NCI-H526 treated with DMSO at 0.1 percent for 48 hours (cell line): ENCODE measurements around the gene PARP1.
"Not testable (repeated sequence)": the region's sequence is repeated elsewhere in the genome, so short reads cannot be mapped to it uniquely, and the experiment has no call there.

Experiments used
- DNase-seq: peaks from one replicate; lab custom pipeline; 2025; lab: John Stamatoyannopoulos, UW

PARP1 gene

GRCh38 chr1:226351709-226352108 is 56.2 kb downstream of the PARP1 start:
- no peak for DNase-seq

GRCh38 chr1:226350519-226350865 is 57.4 kb downstream of the PARP1 start:
- DNase-seq = no peak

- DNase-seq = no peak
Measured at GRCh38 chr1:226349801-226350518, 57.9 kb downstream of the PARP1 start.

GRCh38 chr1:226349081-226349480 is 58.8 kb downstream of the PARP1 start:
- no peak for DNase-seq

- DNase-seq = no peak
Measured at GRCh38 chr1:226344441-226345259, 63.2 kb downstream of the PARP1 start.

- no peak for DNase-seq
Measured at GRCh38 chr1:226342656-226343055, 65.2 kb downstream of the PARP1 start.

GRCh38 chr1:226340111-226340510 is 67.8 kb downstream of the PARP1 start:
- not testable (repeated sequence) for DNase-seq

- no peak for DNase-seq
Measured at GRCh38 chr1:226337276-226337875, 70.5 kb downstream of the PARP1 start.

- DNase-seq = peak; percentile 3
Measured at GRCh38 chr1:226335661-226336060, 72.2 kb downstream of the PARP1 start.

- DNase-seq = peak; percentile 2
Measured at GRCh38 chr1:226332947-226333346, 74.9 kb downstream of the PARP1 start.

- no peak for DNase-seq
Measured at GRCh38 chr1:226329237-226329636, 78.7 kb downstream of the PARP1 start.

GRCh38 chr1:226327761-226328162 is 80.1 kb downstream of the PARP1 start:
- no peak for DNase-seq

GRCh38 chr1:226325178-226325577 is 82.7 kb downstream of the PARP1 start:
- no peak for DNase-seq

GRCh38 chr1:226324479-226324878 is 83.4 kb downstream of the PARP1 start:
- DNase-seq = no peak

GRCh38 chr1:226322986-226323385 is 84.9 kb downstream of the PARP1 start:
- no peak for DNase-seq

GRCh38 chr1:226320930-226321329 is 87.0 kb downstream of the PARP1 start:
- DNase-seq = no peak

- no peak for DNase-seq
Measured at GRCh38 chr1:226318471-226318870, 89.4 kb downstream of the PARP1 start.

- no peak for DNase-seq
Measured at GRCh38 chr1:226314055-226314454, 93.8 kb downstream of the PARP1 start.

GRCh38 chr1:226312065-226312464 is 95.8 kb downstream of the PARP1 start:
- DNase-seq = no peak

- DNase-seq = no peak
Measured at GRCh38 chr1:226311376-226311775, 96.5 kb downstream of the PARP1 start.
